AG04450 (cell line): Measurements from ENCODE around the gene A1BG. TPM values are rescaled to one million over a fixed set of nuclear protein-coding genes. Genes with fewer than 3 reads are reported as not detected.

ENCODE experiments used
- CTCF ChIA-PET: fragments of 300-600, 350-600 bp; formaldehyde crosslinking; extraction: SDS; loops from one replicate; lab custom pipeline; 2022; ENCODE audit warnings: antibody characterized with exemption, inconsistent platforms; lab: Charles Lee
- POLR2A ChIA-PET: fragments of 350-600 bp; formaldehyde crosslinking; extraction: SDS; loops from one replicate; lab custom pipeline; 2021; ENCODE audit warnings: antibody characterized with exemption, inconsistent platforms; lab: Yijun Ruan, JAX
- DNase-seq: peaks from one replicate; pipeline ENCODE4 v3.0.0-alpha.2; 2011; ENCODE audit warnings: low read depth, low spot score
- H3K27ac ChIP-seq: one replicate; pipeline ENCODE4 v1.5.1; 2012; ENCODE audit warnings: low read depth, low read length, control low read depth
- H3K27me3 ChIP-seq: one replicate; pipeline ENCODE4 v1.6.0; 2012; ENCODE audit warnings: low read length; ENCODE audit not compliant: control insufficient read depth, insufficient read depth
- H3K4me3 ChIP-seq: 2 replicates; pipeline ENCODE4 v1.5.1; 2011; ENCODE audit warnings: mild to moderate bottlenecking, low read depth, low read length, control low read depth
- H3K9me3 ChIP-seq: 2 replicates; pipeline ENCODE4 v1.5.1; 2012; ENCODE audit warnings: low read length; ENCODE audit not compliant: control insufficient read depth, insufficient read depth
- polyA plus RNA-seq: library from polyadenylated mRNA; depleted of rRNA; stranded (reverse); fragments of >200 nt; gene quantifications from 2 replicates; pipeline ENCODE4 v1.2.3, GENCODE V29; 2011
- TF ChIP-seq, protein P1 (sequence below): IDR thresholded peaks from 2 replicates; pipeline ENCODE4 v1.5.1; 2011; ENCODE audit warnings: low read depth, low read length, control low read depth, inconsistent platforms

The A1BG gene
- polyA plus RNA-seq, 1 experiment, result 7.5 TPM

GRCh38 chr19:58353717-58354477, 605 bp upstream of the A1BG start:
- H3K9me3 ChIP-seq, result peaks cover 36% of the 10 kb centered on the region; the same call in 1 of the 2 replicates
- no peak overlapping the region for H3K4me3 ChIP-seq
- ChIA-PET POLR2A (interaction anchor here (1.0 to 1.3 kb wide), 2 partner anchors 9 to 27 kb away, joined by 3 to 4 read pairs; partner anchors contain the start of genes ZNF497 and ZSCAN22), CTCF (no interaction called here)
- no peak overlapping the region for H3K27ac ChIP-seq
- H3K27me3 ChIP-seq, result peaks cover 25% of the 10 kb centered on the region
- TF ChIP-seq, protein P1, sequence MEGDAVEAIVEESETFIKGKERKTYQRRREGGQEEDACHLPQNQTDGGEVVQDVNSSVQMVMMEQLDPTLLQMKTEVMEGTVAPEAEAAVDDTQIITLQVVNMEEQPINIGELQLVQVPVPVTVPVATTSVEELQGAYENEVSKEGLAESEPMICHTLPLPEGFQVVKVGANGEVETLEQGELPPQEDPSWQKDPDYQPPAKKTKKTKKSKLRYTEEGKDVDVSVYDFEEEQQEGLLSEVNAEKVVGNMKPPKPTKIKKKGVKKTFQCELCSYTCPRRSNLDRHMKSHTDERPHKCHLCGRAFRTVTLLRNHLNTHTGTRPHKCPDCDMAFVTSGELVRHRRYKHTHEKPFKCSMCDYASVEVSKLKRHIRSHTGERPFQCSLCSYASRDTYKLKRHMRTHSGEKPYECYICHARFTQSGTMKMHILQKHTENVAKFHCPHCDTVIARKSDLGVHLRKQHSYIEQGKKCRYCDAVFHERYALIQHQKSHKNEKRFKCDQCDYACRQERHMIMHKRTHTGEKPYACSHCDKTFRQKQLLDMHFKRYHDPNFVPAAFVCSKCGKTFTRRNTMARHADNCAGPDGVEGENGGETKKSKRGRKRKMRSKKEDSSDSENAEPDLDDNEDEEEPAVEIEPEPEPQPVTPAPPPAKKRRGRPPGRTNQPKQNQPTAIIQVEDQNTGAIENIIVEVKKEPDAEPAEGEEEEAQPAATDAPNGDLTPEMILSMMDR, result no peak
- no peak for DNase-seq

DNA sequence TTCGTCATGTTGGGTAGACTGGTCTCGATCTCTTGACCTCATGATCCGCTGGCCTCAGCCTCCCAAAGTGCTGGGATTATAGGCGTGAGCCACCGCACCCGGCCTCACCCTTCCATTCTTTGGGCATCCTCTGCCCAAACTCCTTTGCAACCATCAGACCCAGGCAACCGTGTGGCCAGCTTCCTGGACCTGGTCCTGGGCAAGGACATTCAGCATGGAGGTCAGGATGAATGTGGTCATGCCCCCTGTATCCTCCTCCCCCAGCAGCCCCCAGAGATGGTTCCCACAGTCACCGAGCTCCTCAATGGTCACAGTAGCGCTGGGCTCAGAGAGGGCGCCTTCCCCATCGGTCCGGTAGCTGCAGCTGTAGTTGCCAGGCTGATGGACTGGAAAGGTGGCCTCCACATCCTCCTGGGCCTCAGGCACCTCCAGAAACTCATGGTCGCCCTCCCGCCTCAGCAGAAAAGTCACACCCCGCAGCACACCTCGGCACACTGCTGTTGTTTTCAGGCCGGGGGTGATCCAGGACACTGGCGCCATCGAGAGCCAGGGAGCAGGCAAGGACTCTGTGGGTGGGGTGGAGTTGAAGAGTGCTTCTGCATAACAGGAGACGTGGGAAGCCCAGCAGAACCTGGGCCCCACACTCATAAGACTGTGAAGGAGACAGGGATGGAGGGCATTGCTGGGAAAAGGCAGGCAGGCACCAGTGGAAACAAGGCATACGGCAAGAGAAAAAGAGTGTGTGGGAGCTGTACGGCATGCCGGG, 1.1 kb downstream of the A1BG start:
- ChIA-PET CTCF (no interaction called here), POLR2A (no interaction called here)
- TF ChIP-seq, protein P1, result no peak
- Histone ChIP-seq H3K27ac (no peak overlapping the region), H3K4me3 (no peak overlapping the region), H3K9me3 (peaks cover 34% of the 10 kb centered on the region; the same call in 1 of the 2 replicates), H3K27me3 (peaks cover 17% of the 10 kb centered on the region)
- no peak for DNase-seq

DNA sequence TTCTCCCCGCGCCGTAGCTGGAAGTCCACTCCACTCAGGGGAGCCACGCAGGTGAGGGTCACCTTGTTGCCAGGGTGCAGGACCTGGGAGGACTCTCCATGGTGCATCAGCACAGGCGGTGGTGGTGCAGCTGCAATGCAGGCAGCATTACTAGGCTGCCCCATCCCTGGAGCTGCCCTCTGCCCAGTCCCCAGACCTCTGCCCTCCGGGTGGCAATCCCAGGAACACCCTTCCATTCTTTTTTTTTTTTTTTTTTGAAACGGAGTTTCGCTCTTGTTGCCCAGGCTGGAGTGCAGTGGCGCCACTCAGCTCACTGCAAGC, 1.8 kb downstream of the A1BG start:
- peaks cover 31% of the 10 kb centered on the region; the same call in 1 of the 2 replicates for H3K9me3 ChIP-seq
- DNase-seq, result no peak
- ChIA-PET POLR2A (no interaction called here), CTCF (no interaction called here)
- no peak overlapping the region for H3K27ac ChIP-seq
- H3K27me3 ChIP-seq, result peaks cover 12% of the 10 kb centered on the region
- H3K4me3 ChIP-seq, result no peak overlapping the region
- TF ChIP-seq, protein P1, result no peak

GRCh38 chr19:58350871-58351557, 2.3 kb downstream of the A1BG start:
- H3K27me3 ChIP-seq, result peaks cover 8% of the 10 kb centered on the region
- TF ChIP-seq, protein P1, result no peak
- DNase-seq, result no peak
- CTCF ChIA-PET, result no interaction called here
- POLR2A ChIA-PET, result no interaction called here
- H3K27ac ChIP-seq, result no peak overlapping the region
- H3K4me3 ChIP-seq, result no peak overlapping the region
- H3K9me3 ChIP-seq, result peaks cover 26% of the 10 kb centered on the region; the same call in 1 of the 2 replicates
